Lower leg skin (tissue), 4 donors: ENCODE results near the gene MYH9. TPM values are rescaled to one million over a fixed set of nuclear protein-coding genes. Genes with fewer than 3 reads are reported as not detected.

Source experiments
- DNase-seq, 2 donors: peaks; one replicate each; pipeline ENCODE4 v3.0.0-alpha.2; 2019; ENCODE audit warnings: low spot score in 2 of 2
- H3K4me3 ChIP-seq: fragments of 200-600 bp; sonication (generic); 2 replicates; pipeline ENCODE4 v1.5.1; 2017; ENCODE audit warnings: mild to moderate bottlenecking, low read depth; ENCODE audit not compliant: poor library complexity, severe bottlenecking
- POLR2A ChIP-seq, 2 donors: fragments of 450-650 bp; IDR thresholded peaks; one replicate each; pipeline ENCODE4 v1.6.1; 2016 to 2017; ENCODE audit warnings: antibody characterized with exemption in 2 of 2, mild to moderate bottlenecking in 1 of 2, moderate library complexity in 1 of 2
- WGBS, 2 donors: methylation state at CpG; one replicate each; pipeline ENCODE4 v1.1.5; 2018; 5-methylcytosine and 5-hydroxymethylcytosine counted together
- intact Hi-C: fragments of 100-400 bp; cut with DNase I; formaldehyde crosslinking; loops from one replicate; pipeline ENCODE4 v1.15.0; 2023; ENCODE audit warnings: low total_unique reads
- total RNA-seq, 4 donors: library from RNA; depleted of rRNA; stranded (reverse); fragments of >200 nt; gene quantifications; one replicate each; pipeline ENCODE4 v1.1.0, GENCODE V29; 2016
- TF ChIP-seq, protein P1 (sequence below), 3 donors: fragments of 450-650 bp; IDR thresholded peaks; one replicate each; pipeline ENCODE4 v1.5.1; 2016; ENCODE audit warnings: antibody characterized with exemption in 3 of 3, mild to moderate bottlenecking in 3 of 3, moderate library complexity in 2 of 3

Gene MYH9
- total RNA-seq, 4 donors from 2014 or later: 258 to 335 (median 307) TPM

DNA sequence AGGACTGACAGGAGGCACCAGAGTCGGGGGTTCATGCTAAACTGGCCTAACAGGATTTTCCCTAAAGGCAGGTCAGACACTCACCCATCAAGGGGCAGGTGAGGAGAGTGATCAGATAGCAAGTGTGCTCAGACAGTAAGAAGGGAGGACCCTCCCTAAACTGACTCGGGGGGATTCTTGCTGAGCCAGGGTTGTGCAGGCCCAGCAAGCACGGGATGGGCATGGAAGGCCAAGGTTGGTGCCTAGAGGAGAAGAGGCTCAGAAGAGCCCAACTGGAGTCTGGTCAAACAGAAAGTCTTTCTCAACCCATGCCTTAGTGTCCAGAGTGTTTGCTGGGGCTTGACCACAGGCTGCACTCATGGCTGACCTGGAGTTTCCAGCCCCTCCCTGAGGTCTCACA, 141.0 kb downstream of the MYH9 start:
- no peak overlapping the region for H3K4me3 ChIP-seq
- 81 to 83% methylated on average over 3 of the region's 3 CpGs for WGBS, 2 donors
- no peak for DNase-seq
- TF ChIP-seq, protein P1, sequence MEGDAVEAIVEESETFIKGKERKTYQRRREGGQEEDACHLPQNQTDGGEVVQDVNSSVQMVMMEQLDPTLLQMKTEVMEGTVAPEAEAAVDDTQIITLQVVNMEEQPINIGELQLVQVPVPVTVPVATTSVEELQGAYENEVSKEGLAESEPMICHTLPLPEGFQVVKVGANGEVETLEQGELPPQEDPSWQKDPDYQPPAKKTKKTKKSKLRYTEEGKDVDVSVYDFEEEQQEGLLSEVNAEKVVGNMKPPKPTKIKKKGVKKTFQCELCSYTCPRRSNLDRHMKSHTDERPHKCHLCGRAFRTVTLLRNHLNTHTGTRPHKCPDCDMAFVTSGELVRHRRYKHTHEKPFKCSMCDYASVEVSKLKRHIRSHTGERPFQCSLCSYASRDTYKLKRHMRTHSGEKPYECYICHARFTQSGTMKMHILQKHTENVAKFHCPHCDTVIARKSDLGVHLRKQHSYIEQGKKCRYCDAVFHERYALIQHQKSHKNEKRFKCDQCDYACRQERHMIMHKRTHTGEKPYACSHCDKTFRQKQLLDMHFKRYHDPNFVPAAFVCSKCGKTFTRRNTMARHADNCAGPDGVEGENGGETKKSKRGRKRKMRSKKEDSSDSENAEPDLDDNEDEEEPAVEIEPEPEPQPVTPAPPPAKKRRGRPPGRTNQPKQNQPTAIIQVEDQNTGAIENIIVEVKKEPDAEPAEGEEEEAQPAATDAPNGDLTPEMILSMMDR (IDR thresholded peaks at IDR 0.05): no peak
- no peak for TF ChIP-seq POLR2A (IDR thresholded peaks at IDR 0.05)
- intact Hi-C loops: no loop called here

DNA sequence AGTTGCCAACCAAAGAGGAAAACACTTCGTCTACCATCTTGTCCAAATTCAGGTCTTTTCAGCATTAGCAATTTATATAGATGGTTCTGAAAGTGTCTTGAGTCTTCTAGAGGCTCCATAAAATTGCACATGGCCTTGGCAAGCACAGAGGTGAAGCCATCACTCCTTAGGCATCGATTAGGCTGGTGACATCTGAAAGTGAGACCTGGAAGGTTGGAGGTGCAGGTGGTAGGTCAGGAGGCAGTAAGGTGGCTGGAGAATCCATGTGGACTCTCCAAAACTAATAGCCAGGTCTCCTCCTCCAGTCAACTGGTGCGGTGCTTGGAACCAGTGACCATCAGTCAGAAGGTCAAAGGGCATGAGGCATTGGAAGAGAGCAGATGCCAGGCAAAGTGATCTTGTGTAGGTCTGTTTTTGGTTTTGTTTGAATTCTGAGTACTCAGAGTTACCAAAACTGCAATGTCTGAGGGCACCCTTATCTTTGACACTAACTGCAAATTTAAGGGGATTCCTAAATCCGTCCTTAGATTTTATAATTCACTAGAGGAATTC, 141.9 kb downstream of the MYH9 start:
- TF ChIP-seq, protein P1 (IDR thresholded peaks at IDR 0.05): no peak
- H3K4me3 ChIP-seq: no peak overlapping the region
- peak in 1 of 2 donors; percentile 40 for DNase-seq
- intact Hi-C loops: no loop called here
- WGBS, 2 donors: 72 to 83% methylated on average over 4 of the region's 4 CpGs

DNA sequence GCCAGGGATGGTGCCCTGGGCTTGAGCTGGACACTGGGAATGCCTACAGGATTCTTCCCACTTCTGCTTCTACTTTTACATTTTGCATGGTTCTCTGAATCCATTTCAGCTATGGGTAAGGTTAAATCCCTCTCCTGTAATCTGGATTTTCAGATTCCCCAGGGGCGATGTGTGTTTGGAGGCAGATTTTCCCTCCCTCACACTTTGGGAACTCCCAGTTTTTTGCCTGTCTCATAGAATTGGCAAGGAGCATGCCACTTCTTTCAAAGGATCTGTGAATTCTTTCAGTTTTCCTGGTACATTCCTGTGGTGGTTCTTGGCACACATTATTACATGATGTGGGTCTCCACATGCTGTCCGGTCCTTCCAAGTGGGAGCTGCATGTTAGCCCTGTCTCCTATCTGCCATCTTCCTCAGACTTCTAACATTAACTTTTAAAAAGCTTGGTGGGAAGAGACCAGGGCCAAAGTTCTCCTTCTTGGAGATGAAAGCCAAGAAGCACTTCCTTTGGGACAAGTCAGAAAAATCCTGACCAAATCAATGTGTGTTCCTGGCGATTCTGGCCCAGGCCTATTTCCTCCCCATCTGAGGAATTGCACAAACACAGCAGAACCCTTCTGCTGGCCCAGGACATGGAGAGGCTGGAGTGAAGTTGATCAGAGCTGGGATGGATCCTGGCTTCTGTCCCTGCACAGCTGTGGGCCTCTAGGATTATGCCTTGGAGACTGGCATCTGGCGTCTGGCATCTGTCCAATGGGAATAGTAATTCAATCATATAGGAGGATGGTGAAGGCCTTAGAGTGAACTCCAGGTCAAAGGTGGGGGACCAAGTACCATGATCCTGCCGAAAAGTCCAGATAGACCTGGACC, 143.0 kb downstream of the MYH9 start:
- H3K4me3 ChIP-seq: no peak overlapping the region
- intact Hi-C loops: no loop called here
- DNase-seq: peak in 1 of 2 donors; percentile 85
- WGBS, 2 donors: 57 to 60% methylated on average over 5 of the region's 5 CpGs
- TF ChIP-seq, protein P1 (IDR thresholded peaks at IDR 0.05): no peak
- no peak for TF ChIP-seq POLR2A (IDR thresholded peaks at IDR 0.05)

DNA sequence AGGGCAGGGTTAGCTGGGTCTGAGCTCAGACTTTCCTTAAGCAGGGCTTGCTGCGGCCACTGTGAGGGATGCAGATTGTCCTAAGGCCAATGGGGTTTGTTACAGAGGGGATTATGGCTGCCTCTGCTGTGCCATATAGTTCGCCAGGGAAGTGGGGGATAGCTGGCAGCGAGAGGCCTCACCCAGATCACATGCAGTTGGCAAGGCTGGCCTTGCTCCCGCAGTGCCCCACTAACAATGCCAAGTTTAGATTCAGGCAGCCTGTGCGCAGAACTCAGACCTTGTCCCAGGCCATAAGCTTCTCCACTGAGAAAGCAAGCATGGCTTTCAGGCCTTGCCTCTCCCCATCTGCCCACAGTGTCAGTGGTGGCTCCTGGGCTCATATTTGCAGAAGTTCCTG, 143.8 kb downstream of the MYH9 start:
- TF ChIP-seq, protein P1 (IDR thresholded peaks at IDR 0.05): no peak
- no peak for TF ChIP-seq POLR2A (IDR thresholded peaks at IDR 0.05)
- no peak overlapping the region for H3K4me3 ChIP-seq
- peak in 1 of 2 donors; percentile 83 for DNase-seq
- 72 to 76% methylated on average over 4 to 5 of the region's 5 CpGs for WGBS, 2 donors
- intact Hi-C loops: no loop called here

DNA sequence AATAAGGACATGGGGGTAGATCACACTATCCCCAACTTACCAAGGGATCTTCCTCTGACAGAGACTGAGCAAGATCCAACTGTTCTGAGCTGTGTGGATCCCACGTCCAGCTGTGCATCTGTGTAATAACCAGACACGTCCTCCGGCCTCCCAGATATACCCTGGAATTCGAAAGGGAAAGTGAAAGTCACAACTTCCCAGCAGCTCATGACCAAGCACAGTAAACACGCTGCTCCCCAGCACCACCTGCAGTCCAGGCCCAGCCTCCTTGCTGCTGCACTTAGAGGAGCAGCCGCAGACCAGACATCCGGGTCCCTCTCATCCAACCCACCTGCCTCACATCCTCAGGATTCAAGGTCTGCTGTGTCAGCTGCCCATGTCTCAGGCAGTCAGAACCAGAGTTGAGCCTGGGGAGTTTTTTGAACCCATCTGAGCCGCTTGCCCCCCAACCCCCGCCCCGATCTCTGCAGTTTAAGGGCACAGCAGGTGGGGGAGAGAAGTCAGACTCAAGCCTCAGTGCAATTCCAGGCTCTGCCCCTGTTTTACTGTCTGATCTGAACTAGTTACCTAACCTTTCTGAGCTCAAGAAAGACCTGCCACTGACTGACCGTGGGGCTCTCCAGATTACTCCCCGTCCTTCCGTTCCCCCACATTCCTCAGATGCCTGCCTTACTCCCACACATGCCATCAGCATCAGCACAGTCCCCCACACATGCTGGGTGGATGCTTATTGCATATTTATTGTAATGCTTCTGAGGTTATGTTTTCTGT, 148.2 kb downstream of the MYH9 start, which contains the start of gene APOL2:
Gene APOL2, minus strand, starts transcription at position 127 of the 771 bp plus-strand sequence. CDS start 6,365 bp downstream, outside the sequence.
- intact Hi-C loops: loop anchor here (10.0 kb wide), 1 partner anchor 55 kb away; no protein-coding TSS in a partner anchor

More for the DNA sequence above, 148.2 kb downstream of the MYH9 start, which contains the start of gene APOL2:
- DNase-seq: peak; percentile 89 to 96
- peak within 1 kb of the TSS; percentile 60 for H3K4me3 ChIP-seq
- no peak for TF ChIP-seq POLR2A (IDR thresholded peaks at IDR 0.05)
- TF ChIP-seq, protein P1 (IDR thresholded peaks at IDR 0.05): peak in 1 of 3 donors; percentile 78
- WGBS, 2 donors: 19 to 23% methylated on average over 12 to 13 of the region's 13 CpGs
